H7 (cell line): ENCODE results near the gene RNU6-9. TPM values are rescaled to one million over a fixed set of nuclear protein-coding genes. Genes with fewer than 3 reads are reported as not detected.

Experiments
- total RNA-seq: library from RNA; depleted of rRNA; stranded (reverse); fragments of >200 nt; shearing (Covaris generic); gene quantifications from 2 replicates; pipeline ENCODE4 v1.2.3, GENCODE V29; 2014; rRNA removed

RNU6-9 gene
- total RNA-seq, 1 experiment from 2014 or later = not detected

Other genes with a start within 250 kb of the RNU6-9 start
- 119 and 128 TPM in 2 replicates for gene RNF126, start 230.3 kb upstream of the RNU6-9 start, total RNA-seq
- gene FSTL3, start 217.1 kb upstream of the RNU6-9 start, total RNA-seq = 7.4 and 9.7 TPM in 2 replicates
- gene PRSS57, start 198.0 kb upstream of the RNU6-9 start, total RNA-seq = not detected in 2 replicates
- 28.7 and 34.6 TPM in 2 replicates for gene PALM, start 184.5 kb upstream of the RNU6-9 start, total RNA-seq
- gene MISP, start 142.4 kb upstream of the RNU6-9 start, total RNA-seq = 0.11 and 0.31 TPM in 2 replicates
- gene PTBP1, start 96.0 kb upstream of the RNU6-9 start, total RNA-seq = 460 and 481 TPM in 2 replicates
- 52.0 and 53.8 TPM in 2 replicates for gene PLPPR3, start 71.5 kb upstream of the RNU6-9 start, total RNA-seq
- 0.85 and 1.3 TPM in 2 replicates for gene AZU1, start 65.6 kb upstream of the RNU6-9 start, total RNA-seq
- 0.66 TPM in 1 of 2 replicates, not detected in the other for gene PRTN3, start 52.5 kb upstream of the RNU6-9 start, total RNA-seq
- gene ELANE, start 41.2 kb upstream of the RNU6-9 start, total RNA-seq = not detected in 2 replicates
- gene CFD, start 33.8 kb upstream of the RNU6-9 start, total RNA-seq = 1.4 and 1.5 TPM in 2 replicates
- 29.5 and 36.2 TPM in 2 replicates for gene MED16, start 297 bp upstream of the RNU6-9 start, total RNA-seq
- gene R3HDM4, start 19.7 kb downstream of the RNU6-9 start, total RNA-seq = 47.5 and 49.9 TPM in 2 replicates
- gene KISS1R, start 23.8 kb downstream of the RNU6-9 start, total RNA-seq = 0.67 and 1.4 TPM in 2 replicates
- 85.4 and 92.6 TPM in 2 replicates for gene ARID3A, start 32.6 kb downstream of the RNU6-9 start, total RNA-seq
- 107 and 140 TPM in 2 replicates for gene WDR18, start 90.9 kb downstream of the RNU6-9 start, total RNA-seq
- gene GRIN3B, start 106.9 kb downstream of the RNU6-9 start, total RNA-seq = 0.03 and 0.07 TPM in 2 replicates
- 153 and 185 TPM in 2 replicates for gene TMEM259, start 127.6 kb downstream of the RNU6-9 start, total RNA-seq
- gene RNU6-2, start 128.0 kb downstream of the RNU6-9 start, total RNA-seq = not detected in 2 replicates
- 440 and 495 TPM in 2 replicates for gene CNN2, start 133.1 kb downstream of the RNU6-9 start, total RNA-seq
- 17.9 and 19.7 TPM in 2 replicates for gene ABCA7, start 146.6 kb downstream of the RNU6-9 start, total RNA-seq
- 46.0 and 48.7 TPM in 2 replicates for gene ARHGAP45, start 173.7 kb downstream of the RNU6-9 start, total RNA-seq
- gene POLR2E, start 201.9 kb downstream of the RNU6-9 start, total RNA-seq = 226 and 283 TPM in 2 replicates
- gene GPX4, start 210.5 kb downstream of the RNU6-9 start, total RNA-seq = 620 and 671 TPM in 2 replicates